MCF 10A (cell line): Measurements from ENCODE around the gene SSBP4. TPM values are rescaled to one million over a fixed set of nuclear protein-coding genes. Genes with fewer than 3 reads are reported as not detected.

ENCODE experiments used
- BruUV-seq: library from RNA; stranded (reverse); fragments of 400-500 nt; replicated peaks from 2 replicates; lab custom pipeline; 2021; lab: Mats Ljungman, UMichigan
- CTCF ChIA-PET: fragments of 300-600 bp; sonication (Branson Sonifier 250); formaldehyde crosslinking; extraction: SDS; loops from one replicate; lab custom pipeline; 2021; ENCODE audit warnings: antibody characterized with exemption, inconsistent platforms; lab: Yijun Ruan, JAX
- POLR2A ChIA-PET: fragments of 300-600, 350-650 bp; sonication (Branson Sonifier 250); formaldehyde crosslinking; extraction: SDS; loops from one replicate; lab custom pipeline; 2020; ENCODE audit warnings: antibody characterized with exemption, inconsistent platforms; lab: Yijun Ruan, JAX
- DNase-seq: peaks from one replicate; pipeline ENCODE4 v3.0.0-alpha.2; 2018; ENCODE audit not compliant: unreplicated experiment
- H3K27ac Mint-ChIP-seq: one replicate; pipeline ENCODE4 v1.8.0; 2022; ENCODE audit warnings: mild to moderate bottlenecking, low read depth, mixed read lengths; ENCODE audit not compliant: unreplicated experiment
- H3K27me3 Mint-ChIP-seq: one replicate; pipeline ENCODE4 v1.8.0; 2022; ENCODE audit warnings: mixed read lengths; ENCODE audit not compliant: insufficient read depth, unreplicated experiment
- H3K36me3 Mint-ChIP-seq: one replicate; pipeline ENCODE4 v1.8.0; 2022; ENCODE audit warnings: mild to moderate bottlenecking, moderate library complexity, mixed read lengths; ENCODE audit not compliant: insufficient read depth, unreplicated experiment
- H3K4me1 Mint-ChIP-seq: one replicate; pipeline ENCODE4 v1.8.0; 2022; ENCODE audit warnings: mixed read lengths; ENCODE audit not compliant: insufficient read depth, unreplicated experiment
- H3K4me3 Mint-ChIP-seq: one replicate; pipeline ENCODE4 v1.8.0; 2022; ENCODE audit warnings: mild to moderate bottlenecking, moderate library complexity, mixed read lengths; ENCODE audit not compliant: unreplicated experiment
- H3K9me3 Mint-ChIP-seq: one replicate; pipeline ENCODE4 v1.8.0; 2022; ENCODE audit warnings: mixed read lengths; ENCODE audit not compliant: unreplicated experiment
- CTCF ChIP-seq: fragments of 200-600 bp; IDR thresholded peaks from one replicate; pipeline ENCODE4 v1.8.0; 2022; ENCODE audit warnings: antibody characterized with exemption, mild to moderate bottlenecking; ENCODE audit not compliant: unreplicated experiment
- intact Hi-C: fragments of 100-400 bp; cut with micrococcal nuclease; formaldehyde crosslinking; loops from 2 replicates; pipeline ENCODE4 v1.14.1; 2022
- total RNA-seq: library from RNA; stranded (reverse); gene quantifications from 2 replicates; pipeline ENCODE4 v1.2.3, GENCODE V29; 2022

The SSBP4 gene
- total RNA-seq, 1 experiment from 2014 or later = 26.3 TPM

- Mint-ChIP-seq H3K4me1 (peaks cover 30% of the 10 kb centered on the region), H3K27me3 (no peaks in the 10 kb centered on the region), H3K4me3 (no peak overlapping the region), H3K9me3 (no peaks in the 10 kb centered on the region), H3K36me3 (peaks cover 59% of the 10 kb centered on the region), H3K27ac (no peak overlapping the region)
- ChIA-PET POLR2A (no interaction called here), CTCF (interaction anchor here (0.7 to 1.3 kb wide), 7 partner anchors 12 to 393 kb away, joined by 3 to 4 read pairs (median 3); no protein-coding TSS in a partner anchor)
- intact Hi-C loops = no loop called here
- no TSS peak for BruUV-seq
- DNase-seq = no peak
- TF ChIP-seq CTCF = no peak
These were observed 38.5 kb downstream of the SSBP4 start for GRCh38 chr19:18457483-18458331.

GRCh38 chr19:18460900-18461299 lies 41.7 kb downstream of the SSBP4 start:
- Mint-ChIP-seq H3K27ac (no peak overlapping the region), H3K36me3 (peaks cover 70% of the 10 kb centered on the region), H3K4me3 (no peak overlapping the region), H3K4me1 (peaks cover 32% of the 10 kb centered on the region), H3K9me3 (no peaks in the 10 kb centered on the region), H3K27me3 (no peaks in the 10 kb centered on the region)
- POLR2A ChIA-PET = interaction anchor here (0.7 to 1.3 kb wide), 6 partner anchors 10 to 97 kb away, joined by 3 to 8 read pairs (median 6); partner anchors contain the start of gene KXD1
- DNase-seq = peak; percentile 40
- no peak for TF ChIP-seq CTCF
- intact Hi-C loops = loop anchor here (5.0 kb wide), 1 partner anchor 126 kb away; the partner anchor contains the start of gene REX1BD
- CTCF ChIA-PET = interaction anchor here (0.6 to 5.3 kb wide), 12 partner anchors 8 to 374 kb away, joined by 3 to 59 read pairs (median 3); partner anchors contain the start of genes SSBP4 and UBA52
- BruUV-seq = no TSS peak

GRCh38 chr19:18461471-18461870 lies 42.3 kb downstream of the SSBP4 start:
- no peak for DNase-seq
- CTCF ChIA-PET = interaction anchor here (0.6 to 5.3 kb wide), 16 partner anchors 9 to 374 kb away, joined by 3 to 59 read pairs (median 4); partner anchors contain the start of genes ELL and SSBP4
- intact Hi-C loops = loop anchor here (5.0 kb wide), 1 partner anchor 126 kb away; the partner anchor contains the start of gene REX1BD
- no peak overlapping the region for H3K4me3 Mint-ChIP-seq
- H3K27ac Mint-ChIP-seq = no peak overlapping the region
- peaks cover 65% of the 10 kb centered on the region for H3K36me3 Mint-ChIP-seq
- no peaks in the 10 kb centered on the region for H3K9me3 Mint-ChIP-seq
- BruUV-seq = no TSS peak
- peaks cover 32% of the 10 kb centered on the region for H3K4me1 Mint-ChIP-seq
- POLR2A ChIA-PET = interaction anchor here (0.7 to 1.1 kb wide), 3 partner anchors 11 to 35 kb away, joined by 3 to 4 read pairs (median 3); no protein-coding TSS in a partner anchor
- H3K27me3 Mint-ChIP-seq = no peaks in the 10 kb centered on the region
- TF ChIP-seq CTCF = no peak

GRCh38 chr19:18464646-18465045 lies 45.4 kb downstream of the SSBP4 start:
- DNase-seq = peak; percentile 58
- intact Hi-C loops = loop anchor here (5.0 kb wide), 1 partner anchor 123 kb away; the partner anchor contains the start of gene REX1BD
- no peak for TF ChIP-seq CTCF
- peaks cover 39% of the 10 kb centered on the region for H3K36me3 Mint-ChIP-seq
- H3K27me3 Mint-ChIP-seq = no peaks in the 10 kb centered on the region
- POLR2A ChIA-PET = interaction anchor here (0.7 kb wide), 1 partner anchor 107 kb away, joined by 3 read pairs; the partner anchor contains the start of gene UBA52
- peaks cover 41% of the 10 kb centered on the region for H3K4me1 Mint-ChIP-seq
- H3K27ac Mint-ChIP-seq = peak overlapping the region; percentile 27
- BruUV-seq = no TSS peak
- H3K4me3 Mint-ChIP-seq = no peak overlapping the region
- CTCF ChIA-PET = interaction anchor here (0.7 to 5.3 kb wide), 4 partner anchors 13 to 147 kb away, joined by 3 to 59 read pairs (median 7); no protein-coding TSS in a partner anchor
- no peaks in the 10 kb centered on the region for H3K9me3 Mint-ChIP-seq
